SK-N-DZ (cell line): Measurements from ENCODE around the gene PRC1.
A peak's percentile ranks its signal among the peaks of the same experiment; 100 is the strongest.

Source experiments
- DNase-seq: peaks from one replicate; pipeline ENCODE4 v3.0.0-alpha.2; 2015; ENCODE audit warnings: low spot score

The PRC1 gene

GRCh38 chr15:90956274-90957030 is 37.9 kb downstream of the PRC1 start:
- peak; percentile 32 for DNase-seq

GRCh38 chr15:90955624-90956273 is 38.6 kb downstream of the PRC1 start:
- no peak for DNase-seq

- DNase-seq = peak; percentile 76
Observed at GRCh38 chr15:90954712-90955623, 39.4 kb downstream of the PRC1 start, which contains the start of gene RCCD1. Gene RCCD1 (plus strand): TSS chr15:90954884. CDS start chr15:90956735, 1,851 bp downstream.

- no peak for DNase-seq
Observed at GRCh38 chr15:90953947-90954711, 40.2 kb downstream of the PRC1 start.

- no peak for DNase-seq
Observed at GRCh38 chr15:90952901-90953677, 41.2 kb downstream of the PRC1 start.

- no peak for DNase-seq
Observed at GRCh38 chr15:90950676-90951075, 43.7 kb downstream of the PRC1 start.

- DNase-seq = no peak
Observed at GRCh38 chr15:90949979-90950675, 44.2 kb downstream of the PRC1 start.

GRCh38 chr15:90948506-90948905 is 45.8 kb downstream of the PRC1 start:
- DNase-seq = no peak

GRCh38 chr15:90947577-90948357 is 46.6 kb downstream of the PRC1 start:
- DNase-seq = no peak

- DNase-seq = no peak
Observed at GRCh38 chr15:90946941-90947576, 47.3 kb downstream of the PRC1 start.

- DNase-seq = no peak
Observed at GRCh38 chr15:90946538-90946937, 47.8 kb downstream of the PRC1 start.

- no peak for DNase-seq
Observed at GRCh38 chr15:90945091-90945490, 49.2 kb downstream of the PRC1 start.

- DNase-seq = no peak
Observed at GRCh38 chr15:90942354-90943120, 51.8 kb downstream of the PRC1 start.

GRCh38 chr15:90941038-90941437 is 53.3 kb downstream of the PRC1 start:
- no peak for DNase-seq

- DNase-seq = no peak
Observed at GRCh38 chr15:90939756-90940155, 54.6 kb downstream of the PRC1 start.

GRCh38 chr15:90938261-90938660 is 56.1 kb downstream of the PRC1 start:
- no peak for DNase-seq

GRCh38 chr15:90936823-90937222 is 57.5 kb downstream of the PRC1 start:
- no peak for DNase-seq
